ENCODE data around the gene TGFB1I1.
A peak's percentile ranks its signal among the peaks of the same experiment; 100 is the strongest.

TGFB1I1 gene

DNA sequence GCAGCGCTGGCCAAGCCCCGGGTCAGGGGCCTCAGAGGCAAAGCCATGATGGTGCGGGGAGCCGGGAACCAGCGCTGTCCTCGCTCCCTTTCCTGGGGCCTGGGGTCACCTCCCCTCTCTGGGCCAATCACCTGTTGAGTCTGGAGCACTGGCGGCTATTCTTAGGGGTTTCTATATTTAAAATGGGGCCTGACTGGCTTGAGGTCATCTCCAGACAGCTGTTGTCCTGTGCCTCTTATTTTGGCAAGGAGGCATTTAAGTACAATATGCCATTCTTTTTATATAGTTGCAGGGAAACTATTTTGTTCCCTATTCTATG, 43.7 kb upstream of the TGFB1I1 start, which contains the start of gene COX6A2:
COX6A2 (minus strand) TSS at position 82 of the 319 bp plus-strand sequence; CDS start at position 47, 35 bp downstream.
- DNase-seq (ENCODE audit: low spot score) (peak; percentile 32), ATAC-seq (ENCODE audit: low read depth) (no peak)

GRCh38 chr16:31428638-31429247, 43.2 kb upstream of the TGFB1I1 start:
- H3K4me1 ChIP-seq (ENCODE audit: insufficient read depth, poor library complexity, severe bottlenecking), result peaks cover 3% of the 10 kb centered on the region
- no peak overlapping the region for H3K27ac ChIP-seq (ENCODE audit: poor library complexity, severe bottlenecking)
- H3K36me3 ChIP-seq (ENCODE audit: low read depth), result no peaks in the 10 kb centered on the region
- H3K9me3 ChIP-seq (ENCODE audit: severe bottlenecking), result no peaks in the 10 kb centered on the region
- no peaks in the 10 kb centered on the region for H3K27me3 ChIP-seq (ENCODE audit: insufficient read depth, poor library complexity, severe bottlenecking)
- DNase-seq (ENCODE audit: low spot score) (peak; percentile 4), ATAC-seq (ENCODE audit: low read depth) (peak; percentile 74)
- H3K4me3 ChIP-seq (ENCODE audit: severe bottlenecking), result no peak overlapping the region
- TF ChIP-seq, protein P1, sequence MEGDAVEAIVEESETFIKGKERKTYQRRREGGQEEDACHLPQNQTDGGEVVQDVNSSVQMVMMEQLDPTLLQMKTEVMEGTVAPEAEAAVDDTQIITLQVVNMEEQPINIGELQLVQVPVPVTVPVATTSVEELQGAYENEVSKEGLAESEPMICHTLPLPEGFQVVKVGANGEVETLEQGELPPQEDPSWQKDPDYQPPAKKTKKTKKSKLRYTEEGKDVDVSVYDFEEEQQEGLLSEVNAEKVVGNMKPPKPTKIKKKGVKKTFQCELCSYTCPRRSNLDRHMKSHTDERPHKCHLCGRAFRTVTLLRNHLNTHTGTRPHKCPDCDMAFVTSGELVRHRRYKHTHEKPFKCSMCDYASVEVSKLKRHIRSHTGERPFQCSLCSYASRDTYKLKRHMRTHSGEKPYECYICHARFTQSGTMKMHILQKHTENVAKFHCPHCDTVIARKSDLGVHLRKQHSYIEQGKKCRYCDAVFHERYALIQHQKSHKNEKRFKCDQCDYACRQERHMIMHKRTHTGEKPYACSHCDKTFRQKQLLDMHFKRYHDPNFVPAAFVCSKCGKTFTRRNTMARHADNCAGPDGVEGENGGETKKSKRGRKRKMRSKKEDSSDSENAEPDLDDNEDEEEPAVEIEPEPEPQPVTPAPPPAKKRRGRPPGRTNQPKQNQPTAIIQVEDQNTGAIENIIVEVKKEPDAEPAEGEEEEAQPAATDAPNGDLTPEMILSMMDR (IDR thresholded peaks at IDR 0.05; ENCODE audit: poor library complexity, severe bottlenecking), result no peak

More for the DNA sequence above, 43.7 kb upstream of the TGFB1I1 start, which contains the start of gene COX6A2:
- Histone ChIP-seq H3K4me3 (ENCODE audit: severe bottlenecking) (peak within 1 kb of the TSS; percentile 29), H3K36me3 (ENCODE audit: low read depth) (no peaks in the 10 kb centered on the region), H3K4me1 (ENCODE audit: insufficient read depth, poor library complexity, severe bottlenecking) (peaks cover 3% of the 10 kb centered on the region), H3K9me3 (ENCODE audit: severe bottlenecking) (no peaks in the 10 kb centered on the region), H3K27ac (ENCODE audit: poor library complexity, severe bottlenecking) (no peak within 1 kb of the TSS), H3K27me3 (ENCODE audit: insufficient read depth, poor library complexity, severe bottlenecking) (no peaks in the 10 kb centered on the region)
- TF ChIP-seq, protein P1 (IDR thresholded peaks at IDR 0.05; ENCODE audit: poor library complexity, severe bottlenecking), result no peak

DNA sequence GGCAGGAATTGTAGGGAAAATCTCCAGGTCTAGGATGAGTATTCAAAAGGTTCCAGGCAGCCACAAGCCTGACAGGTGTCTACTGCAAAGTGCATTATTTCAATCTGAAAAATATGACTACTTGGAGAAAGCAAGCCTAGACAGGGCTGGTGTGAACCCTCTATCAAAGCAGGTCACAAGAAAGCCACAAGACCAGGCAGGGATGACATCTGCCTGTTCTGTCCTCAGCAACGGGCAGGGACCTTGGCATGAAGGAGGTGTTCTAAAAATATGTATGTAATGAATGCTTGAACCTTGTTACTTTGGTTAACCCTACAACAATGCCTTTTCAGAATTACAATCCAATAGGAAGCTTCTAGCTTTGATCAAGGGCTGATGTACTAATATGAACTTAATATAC, 42.6 kb upstream of the TGFB1I1 start:
- H3K4me1 ChIP-seq (ENCODE audit: insufficient read depth, poor library complexity, severe bottlenecking), result peaks cover 3% of the 10 kb centered on the region
- ATAC-seq (ENCODE audit: low read depth), result no peak
- H3K27ac ChIP-seq (ENCODE audit: poor library complexity, severe bottlenecking), result no peak overlapping the region
- H3K36me3 ChIP-seq (ENCODE audit: low read depth), result no peaks in the 10 kb centered on the region
- peak; percentile 3 for DNase-seq (ENCODE audit: low spot score)
- TF ChIP-seq, protein P1 (IDR thresholded peaks at IDR 0.05; ENCODE audit: poor library complexity, severe bottlenecking), result no peak
- H3K27me3 ChIP-seq (ENCODE audit: insufficient read depth, poor library complexity, severe bottlenecking), result no peaks in the 10 kb centered on the region
- no peaks in the 10 kb centered on the region for H3K9me3 ChIP-seq (ENCODE audit: severe bottlenecking)
- H3K4me3 ChIP-seq (ENCODE audit: severe bottlenecking), result no peak overlapping the region

GRCh38 chr16:31429796-31430195, 42.2 kb upstream of the TGFB1I1 start:
- no peak overlapping the region for H3K4me3 ChIP-seq (ENCODE audit: severe bottlenecking)
- TF ChIP-seq, protein P1 (IDR thresholded peaks at IDR 0.05; ENCODE audit: poor library complexity, severe bottlenecking), result no peak
- no peaks in the 10 kb centered on the region for H3K36me3 ChIP-seq (ENCODE audit: low read depth)
- peaks cover 3% of the 10 kb centered on the region for H3K4me1 ChIP-seq (ENCODE audit: insufficient read depth, poor library complexity, severe bottlenecking)
- no peaks in the 10 kb centered on the region for H3K9me3 ChIP-seq (ENCODE audit: severe bottlenecking)
- H3K27ac ChIP-seq (ENCODE audit: poor library complexity, severe bottlenecking), result no peak overlapping the region
- ATAC-seq (ENCODE audit: low read depth) (no peak), DNase-seq (ENCODE audit: low spot score) (no peak)
- no peaks in the 10 kb centered on the region for H3K27me3 ChIP-seq (ENCODE audit: insufficient read depth, poor library complexity, severe bottlenecking)

- Histone ChIP-seq H3K9me3 (ENCODE audit: severe bottlenecking) (no peaks in the 10 kb centered on the region), H3K4me3 (ENCODE audit: severe bottlenecking) (no peak overlapping the region), H3K27ac (ENCODE audit: poor library complexity, severe bottlenecking) (no peak overlapping the region), H3K27me3 (ENCODE audit: insufficient read depth, poor library complexity, severe bottlenecking) (no peaks in the 10 kb centered on the region), H3K4me1 (ENCODE audit: insufficient read depth, poor library complexity, severe bottlenecking) (peaks cover 3% of the 10 kb centered on the region), H3K36me3 (ENCODE audit: low read depth) (no peaks in the 10 kb centered on the region)
- peak; percentile 24; the same call in 2 of the 3 replicates for ATAC-seq (ENCODE audit: low read depth)
- TF ChIP-seq, protein P1 (IDR thresholded peaks at IDR 0.05; ENCODE audit: poor library complexity, severe bottlenecking), result no peak
- no peak for DNase-seq (ENCODE audit: low spot score)
Observed at GRCh38 chr16:31430380-31431052, 41.4 kb upstream of the TGFB1I1 start.

Data from RWPE2 (cell line).